ENCODE data around the gene MTLN. TPM values are rescaled to one million over a fixed set of nuclear protein-coding genes. Genes with fewer than 3 reads are reported as not detected.

The MTLN gene
- total and polyA plus RNA-seq, 2 of the 13 experiments (the other 11 are each of a cell fraction or from before 2014, with no cell fraction given): 37.1 to 50.4 TPM

DNA sequence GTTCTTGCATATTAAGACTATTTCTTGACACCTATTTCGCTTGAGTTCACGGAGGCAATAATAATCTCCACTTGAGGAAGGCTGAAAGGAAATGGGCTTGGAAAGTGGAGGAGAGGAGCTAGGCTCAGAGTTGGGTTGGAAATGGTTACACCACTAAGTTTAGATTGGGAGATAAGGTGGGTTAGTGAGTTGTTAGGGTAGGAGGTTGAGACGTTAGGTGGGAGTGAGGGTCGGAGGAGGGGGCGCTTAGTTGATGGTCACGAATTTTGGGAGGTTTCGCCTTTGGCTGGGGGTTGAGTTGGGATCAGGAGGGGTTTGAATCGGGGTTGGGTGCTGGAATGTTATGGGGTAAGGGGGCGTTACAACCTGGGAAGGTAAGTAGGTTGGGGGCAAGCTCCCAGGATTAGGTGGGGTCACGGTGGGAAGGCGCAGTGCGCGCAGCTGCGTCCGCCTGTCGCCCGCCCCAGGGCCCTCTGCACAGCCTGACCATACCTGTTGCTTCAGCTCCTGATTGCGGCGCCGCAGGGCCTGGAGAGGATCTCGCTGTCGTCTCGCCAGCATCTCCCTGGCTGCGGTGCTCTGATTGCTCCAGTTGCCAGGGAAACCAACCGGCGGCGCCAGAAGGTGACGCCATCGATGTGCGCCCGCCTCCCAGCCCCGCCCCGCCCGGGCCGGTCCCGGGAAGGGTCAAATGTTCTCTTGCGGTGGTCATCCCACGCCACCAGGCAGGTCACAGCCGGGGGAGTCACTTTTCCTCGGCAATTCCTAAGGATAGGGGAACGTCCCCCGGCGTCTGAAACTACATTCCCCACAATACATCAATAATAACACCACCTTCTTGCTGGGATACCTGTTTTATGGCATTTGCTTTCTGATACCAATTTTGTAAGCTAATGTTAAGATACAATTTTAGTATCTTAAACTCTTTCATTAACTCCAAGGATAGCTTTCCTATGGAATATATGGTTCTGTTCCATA lies 7.7 kb downstream of the MTLN start, which contains the start of gene NPHP1 (continued):
- TF ChIP-seq ATF1 (CRISPR knock-in tag; IDR thresholded peaks at IDR 0.05): peak; percentile 99
- TF ChIP-seq, protein P1, sequence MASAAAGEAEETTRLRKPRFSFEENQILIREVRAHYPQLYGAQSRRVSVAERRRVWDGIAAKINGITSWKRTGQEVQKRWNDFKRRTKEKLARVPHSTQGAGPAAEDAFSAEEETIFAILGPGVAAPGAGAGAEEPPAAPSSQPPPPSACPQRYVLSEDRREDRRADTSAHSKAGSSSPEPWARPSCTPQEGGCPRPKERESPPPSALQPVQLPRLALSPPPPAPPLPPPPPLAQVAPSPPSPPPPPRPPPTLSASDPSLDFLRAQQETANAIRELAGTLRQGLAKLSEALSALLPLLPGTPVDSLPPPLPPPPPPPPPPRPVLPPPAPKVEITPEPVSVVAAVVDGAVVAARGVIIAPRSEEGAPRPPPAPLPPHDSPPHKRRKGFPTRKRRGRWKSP (CRISPR knock-in tag; IDR thresholded peaks at IDR 0.05): no peak
- TF ChIP-seq, protein P2, sequence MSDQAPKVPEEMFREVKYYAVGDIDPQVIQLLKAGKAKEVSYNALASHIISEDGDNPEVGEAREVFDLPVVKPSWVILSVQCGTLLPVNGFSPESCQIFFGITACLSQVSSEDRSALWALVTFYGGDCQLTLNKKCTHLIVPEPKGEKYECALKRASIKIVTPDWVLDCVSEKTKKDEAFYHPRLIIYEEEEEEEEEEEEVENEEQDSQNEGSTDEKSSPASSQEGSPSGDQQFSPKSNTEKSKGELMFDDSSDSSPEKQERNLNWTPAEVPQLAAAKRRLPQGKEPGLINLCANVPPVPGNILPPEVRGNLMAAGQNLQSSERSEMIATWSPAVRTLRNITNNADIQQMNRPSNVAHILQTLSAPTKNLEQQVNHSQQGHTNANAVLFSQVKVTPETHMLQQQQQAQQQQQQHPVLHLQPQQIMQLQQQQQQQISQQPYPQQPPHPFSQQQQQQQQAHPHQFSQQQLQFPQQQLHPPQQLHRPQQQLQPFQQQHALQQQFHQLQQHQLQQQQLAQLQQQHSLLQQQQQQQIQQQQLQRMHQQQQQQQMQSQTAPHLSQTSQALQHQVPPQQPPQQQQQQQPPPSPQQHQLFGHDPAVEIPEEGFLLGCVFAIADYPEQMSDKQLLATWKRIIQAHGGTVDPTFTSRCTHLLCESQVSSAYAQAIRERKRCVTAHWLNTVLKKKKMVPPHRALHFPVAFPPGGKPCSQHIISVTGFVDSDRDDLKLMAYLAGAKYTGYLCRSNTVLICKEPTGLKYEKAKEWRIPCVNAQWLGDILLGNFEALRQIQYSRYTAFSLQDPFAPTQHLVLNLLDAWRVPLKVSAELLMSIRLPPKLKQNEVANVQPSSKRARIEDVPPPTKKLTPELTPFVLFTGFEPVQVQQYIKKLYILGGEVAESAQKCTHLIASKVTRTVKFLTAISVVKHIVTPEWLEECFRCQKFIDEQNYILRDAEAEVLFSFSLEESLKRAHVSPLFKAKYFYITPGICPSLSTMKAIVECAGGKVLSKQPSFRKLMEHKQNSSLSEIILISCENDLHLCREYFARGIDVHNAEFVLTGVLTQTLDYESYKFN (CRISPR knock-in tag; conservative IDR thresholded peaks at IDR 0.05): no peak
- TF ChIP-seq ZNF850 (CRISPR knock-in tag; conservative IDR thresholded peaks at IDR 0.05): no peak
- TF ChIP-seq ZNF382 (CRISPR knock-in tag; IDR thresholded peaks at IDR 0.05; ENCODE audit: borderline replicate concordance): no peak
- TF ChIP-seq ZNF329 (CRISPR knock-in tag; IDR thresholded peaks at IDR 0.05; ENCODE audit: low read depth): 0 out of 2 replicates have a peak, but pooled peaks have one; percentile 25
- no peak for TF ChIP-seq CC2D1A (CRISPR knock-in tag; IDR thresholded peaks at IDR 0.05)
- TF ChIP-seq, protein P3, sequence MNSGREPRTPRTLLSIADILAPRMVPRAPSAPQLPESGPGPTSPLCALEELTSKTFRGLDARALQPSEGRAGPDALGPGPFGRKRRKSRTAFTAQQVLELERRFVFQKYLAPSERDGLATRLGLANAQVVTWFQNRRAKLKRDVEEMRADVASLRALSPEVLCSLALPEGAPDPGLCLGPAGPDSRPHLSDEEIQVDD (CRISPR knock-in tag; IDR thresholded peaks at IDR 0.05; ENCODE audit: borderline replicate concordance): no peak
- TF ChIP-seq NFKB2 (CRISPR knock-in tag; IDR thresholded peaks at IDR 0.05; ENCODE audit: borderline replicate concordance): peak; percentile 70; the same call in 1 of the 2 replicates
- peak; percentile 16; the same call in 1 of the 2 replicates for TF ChIP-seq HNF4A (CRISPR knock-in tag; IDR thresholded peaks at IDR 0.05)
- no peak; the same call in 1 of the 2 replicates for TF ChIP-seq TSC22D2 (CRISPR knock-in tag; IDR thresholded peaks at IDR 0.05; ENCODE audit: borderline replicate concordance)
- TF ChIP-seq DMAP1 (CRISPR knock-in tag; IDR thresholded peaks at IDR 0.05): peak; percentile 55; the same call in 1 of the 2 replicates
- TF ChIP-seq NFYB (CRISPR knock-in tag; IDR thresholded peaks at IDR 0.05): peak; percentile 39; the same call in 1 of the 2 replicates
- TF ChIP-seq, protein P4, sequence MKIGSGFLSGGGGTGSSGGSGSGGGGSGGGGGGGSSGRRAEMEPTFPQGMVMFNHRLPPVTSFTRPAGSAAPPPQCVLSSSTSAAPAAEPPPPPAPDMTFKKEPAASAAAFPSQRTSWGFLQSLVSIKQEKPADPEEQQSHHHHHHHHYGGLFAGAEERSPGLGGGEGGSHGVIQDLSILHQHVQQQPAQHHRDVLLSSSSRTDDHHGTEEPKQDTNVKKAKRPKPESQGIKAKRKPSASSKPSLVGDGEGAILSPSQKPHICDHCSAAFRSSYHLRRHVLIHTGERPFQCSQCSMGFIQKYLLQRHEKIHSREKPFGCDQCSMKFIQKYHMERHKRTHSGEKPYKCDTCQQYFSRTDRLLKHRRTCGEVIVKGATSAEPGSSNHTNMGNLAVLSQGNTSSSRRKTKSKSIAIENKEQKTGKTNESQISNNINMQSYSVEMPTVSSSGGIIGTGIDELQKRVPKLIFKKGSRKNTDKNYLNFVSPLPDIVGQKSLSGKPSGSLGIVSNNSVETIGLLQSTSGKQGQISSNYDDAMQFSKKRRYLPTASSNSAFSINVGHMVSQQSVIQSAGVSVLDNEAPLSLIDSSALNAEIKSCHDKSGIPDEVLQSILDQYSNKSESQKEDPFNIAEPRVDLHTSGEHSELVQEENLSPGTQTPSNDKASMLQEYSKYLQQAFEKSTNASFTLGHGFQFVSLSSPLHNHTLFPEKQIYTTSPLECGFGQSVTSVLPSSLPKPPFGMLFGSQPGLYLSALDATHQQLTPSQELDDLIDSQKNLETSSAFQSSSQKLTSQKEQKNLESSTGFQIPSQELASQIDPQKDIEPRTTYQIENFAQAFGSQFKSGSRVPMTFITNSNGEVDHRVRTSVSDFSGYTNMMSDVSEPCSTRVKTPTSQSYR (CRISPR knock-in tag; IDR thresholded peaks at IDR 0.05; ENCODE audit: borderline replicate concordance): no peak
- TF ChIP-seq ZNF24 (IDR thresholded peaks at IDR 0.05): no peak
- no peak for TF ChIP-seq NFYC (CRISPR knock-in tag; IDR thresholded peaks at IDR 0.05)
- TF ChIP-seq PHF5A (CRISPR knock-in tag; IDR thresholded peaks at IDR 0.05; ENCODE audit: low read depth, unreplicated experiment): no peak

Data from HepG2 (cell line).